COLO829 (cell line): ENCODE measurements around the gene DYNLT3.

Experiments used
- DNase-seq: peaks from one replicate; pipeline ENCODE4 v3.0.0; 2012; ENCODE audit warnings: low spot score

The DYNLT3 gene

DNA sequence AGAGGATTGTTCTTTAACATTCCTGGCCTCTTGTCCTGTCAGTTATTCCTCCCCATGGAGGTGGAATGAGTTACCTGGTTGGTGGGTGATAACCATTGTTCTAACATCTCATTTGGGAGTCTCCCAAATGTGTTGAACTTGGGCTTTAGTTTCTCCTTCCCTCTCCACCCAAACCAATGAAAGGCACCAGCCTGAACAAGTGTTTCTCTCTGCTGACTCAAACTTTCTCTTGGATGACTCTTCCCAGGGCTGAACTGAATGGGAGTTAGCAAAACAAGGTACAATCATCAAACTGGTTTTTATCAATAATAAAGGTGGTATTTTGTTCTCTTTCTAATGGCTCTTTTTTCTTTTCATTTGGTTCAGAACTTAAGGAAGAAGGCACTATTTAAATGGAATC lies 2.7 kb downstream of the DYNLT3 start:
- DNase-seq, result no peak

DNA sequence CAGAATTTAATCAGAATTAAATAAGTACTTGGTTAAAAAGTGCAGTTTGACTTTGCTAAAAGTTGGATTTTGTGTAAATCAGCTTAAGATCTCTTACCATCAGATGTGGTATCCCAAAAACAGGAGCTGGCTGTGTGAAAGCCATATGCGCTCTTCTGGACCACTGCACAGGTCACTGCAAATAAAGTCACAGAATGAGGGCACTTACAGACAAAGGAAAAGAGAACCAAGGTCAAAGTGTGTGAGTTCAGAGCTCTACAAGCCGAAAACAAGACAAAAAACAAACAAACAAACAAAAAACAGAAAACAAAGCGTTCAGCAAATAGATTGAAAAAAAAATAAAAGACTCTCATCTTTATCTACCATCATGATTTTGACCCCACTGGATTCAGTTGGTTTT lies 6.4 kb downstream of the DYNLT3 start:
- no peak for DNase-seq

DNA sequence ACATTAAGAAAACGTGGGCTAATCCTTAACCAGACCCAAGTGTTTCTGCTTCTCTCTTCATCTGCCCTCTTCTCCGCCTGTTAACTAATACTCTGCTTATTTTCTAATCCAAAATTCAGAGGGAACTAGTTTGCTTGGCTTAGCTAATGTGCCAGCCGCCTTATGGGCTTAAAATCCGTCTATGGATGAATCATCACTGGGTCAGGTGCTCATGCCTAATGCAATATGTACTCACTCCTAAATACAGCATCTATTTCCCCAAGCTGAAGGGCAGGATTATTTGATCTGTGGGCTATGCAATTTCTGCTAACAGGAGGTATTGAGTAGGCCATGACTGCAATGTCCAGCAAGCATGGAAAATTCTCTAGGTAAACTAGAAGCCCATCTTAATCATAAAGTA lies 12.4 kb downstream of the DYNLT3 start:
- peak; percentile 9 for DNase-seq

DNA sequence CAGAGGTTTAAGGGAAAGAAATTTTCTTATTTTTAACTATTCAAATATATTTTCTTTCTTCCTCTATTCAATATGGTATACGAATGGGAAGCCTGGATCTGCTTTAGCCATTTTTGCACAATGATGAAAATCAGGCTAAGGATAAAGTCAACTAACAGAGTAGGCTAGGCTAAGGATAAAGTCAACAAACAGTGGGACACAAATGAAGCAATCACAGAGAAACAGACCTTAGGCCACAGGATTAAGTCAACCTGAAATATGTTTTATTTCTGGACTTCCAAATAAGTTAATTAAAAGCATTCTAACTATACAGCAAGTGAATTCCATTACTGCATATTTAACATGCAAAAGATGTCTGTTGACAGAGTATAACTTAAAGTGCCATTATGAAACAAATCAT lies 17.0 kb downstream of the DYNLT3 start:
- DNase-seq, result no peak

DNA sequence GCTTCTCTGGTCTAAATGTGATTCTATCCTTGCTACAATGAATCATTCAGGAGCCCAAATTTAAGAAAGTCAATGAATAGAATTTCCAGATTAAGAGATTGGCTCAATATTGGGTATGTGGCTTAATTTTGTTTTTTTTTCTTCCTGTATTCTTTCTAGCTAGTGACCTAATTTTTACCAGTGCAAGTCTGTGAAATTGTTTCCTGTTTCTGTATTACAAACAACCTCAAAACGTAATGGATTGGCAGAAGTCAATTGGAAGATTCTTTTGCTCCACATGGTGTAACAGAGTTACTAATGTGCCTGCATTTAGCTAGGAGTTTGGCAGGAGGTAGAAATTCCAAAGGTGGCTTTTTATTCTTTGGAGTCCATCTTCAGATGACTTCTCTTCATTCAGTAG lies 17.6 kb downstream of the DYNLT3 start:
- no peak for DNase-seq

DNA sequence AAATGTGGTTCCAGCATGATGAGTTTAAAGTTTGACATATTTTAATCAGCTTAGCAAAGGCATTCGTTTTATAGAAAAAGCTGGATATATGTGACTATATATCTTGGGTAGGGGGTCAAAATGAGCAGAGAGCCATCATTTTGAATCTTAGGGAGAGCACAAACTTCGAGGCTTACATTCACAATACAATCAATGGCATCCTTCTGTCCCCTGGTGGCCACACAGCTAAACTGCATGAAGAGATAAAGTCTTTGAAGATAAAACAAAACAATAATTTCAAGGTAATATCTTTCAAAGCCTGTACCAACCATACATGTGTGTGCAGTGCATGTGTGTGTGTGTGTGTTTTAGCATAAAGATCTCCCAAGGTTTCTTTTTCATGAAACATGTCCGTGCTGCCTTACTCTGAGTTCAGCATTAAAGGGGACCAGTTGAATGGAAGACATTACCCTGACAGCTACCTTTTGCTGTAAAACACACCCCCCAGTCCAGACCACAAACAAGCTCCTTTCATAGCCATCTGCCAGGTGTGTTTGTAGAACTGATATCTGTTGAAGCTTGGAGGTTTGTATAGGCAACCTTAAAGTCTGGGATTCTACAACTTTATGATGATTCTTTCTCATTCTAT lies 22.0 kb downstream of the DYNLT3 start:
- DNase-seq, result peak; percentile 33

DNA sequence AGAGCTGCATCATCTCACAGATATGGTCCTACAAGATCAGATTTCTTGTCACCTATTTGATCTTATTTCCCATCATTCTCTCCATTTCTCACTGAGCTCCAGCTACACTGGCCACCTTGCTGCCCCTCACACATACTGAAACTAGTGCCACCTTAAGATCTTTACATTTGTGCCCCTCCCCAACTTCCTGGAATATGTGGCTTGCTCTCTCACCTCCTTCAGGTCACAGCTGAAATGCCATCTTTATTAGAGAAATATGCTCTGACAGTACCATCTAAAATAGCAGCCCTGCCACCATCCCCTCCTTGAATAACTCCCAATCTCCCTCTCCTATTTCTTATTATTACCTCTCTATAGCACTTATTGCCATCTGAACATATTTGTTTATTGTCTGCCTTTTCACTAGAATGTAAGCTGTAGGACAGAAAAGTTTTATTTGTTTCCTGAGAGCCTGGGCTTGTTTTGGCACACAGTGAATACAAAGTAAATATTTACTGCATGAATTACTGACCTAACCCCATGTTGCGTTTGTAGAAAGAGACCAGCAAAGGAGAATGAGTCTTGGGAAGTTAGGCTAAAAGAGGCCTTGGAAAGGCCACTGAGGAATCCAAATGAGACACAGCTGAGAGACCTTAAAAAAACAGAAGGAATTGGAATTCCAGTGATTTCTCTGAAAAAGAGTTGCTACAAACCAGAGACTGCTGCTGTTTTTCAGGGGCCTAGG lies 22.7 kb downstream of the DYNLT3 start:
- no peak for DNase-seq

DNA sequence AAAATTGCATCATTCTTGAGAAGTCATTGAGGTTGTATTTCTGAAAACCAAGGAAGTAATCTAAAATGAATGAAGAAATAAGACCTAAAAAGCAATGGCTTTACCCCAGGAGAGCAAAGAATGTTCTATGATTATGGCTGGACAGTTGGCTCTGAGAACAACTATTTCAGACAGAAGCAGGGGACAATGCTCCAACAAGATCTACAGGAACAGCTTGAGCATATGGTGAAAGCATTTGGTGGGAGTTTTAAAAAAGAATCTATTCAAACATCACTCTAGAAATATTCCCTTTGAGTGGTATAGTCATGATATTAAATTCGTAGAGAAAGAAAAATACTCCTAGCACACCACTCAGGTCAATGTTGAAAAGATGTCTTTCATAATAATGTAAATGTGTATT lies 26.7 kb downstream of the DYNLT3 start:
- no peak for DNase-seq

DNA sequence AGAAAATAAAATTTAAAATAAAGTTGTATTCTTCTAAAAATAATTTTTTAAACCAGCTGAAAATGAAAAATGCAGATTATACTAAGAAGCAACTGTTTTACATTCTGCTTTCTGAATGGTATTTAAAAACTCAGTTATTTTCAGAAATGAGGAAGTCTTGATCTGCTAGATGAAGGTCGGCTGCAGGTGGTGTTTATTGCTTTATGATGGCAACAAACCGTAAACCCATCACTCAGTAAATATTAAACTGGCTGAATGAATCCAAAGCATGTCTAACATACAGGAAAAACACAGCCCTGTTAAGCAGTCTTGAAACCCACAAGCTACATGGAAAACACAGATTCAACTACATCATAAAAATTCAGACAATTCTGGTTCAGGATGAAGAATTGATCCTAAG lies 29.3 kb downstream of the DYNLT3 start:
- no peak for DNase-seq

DNA sequence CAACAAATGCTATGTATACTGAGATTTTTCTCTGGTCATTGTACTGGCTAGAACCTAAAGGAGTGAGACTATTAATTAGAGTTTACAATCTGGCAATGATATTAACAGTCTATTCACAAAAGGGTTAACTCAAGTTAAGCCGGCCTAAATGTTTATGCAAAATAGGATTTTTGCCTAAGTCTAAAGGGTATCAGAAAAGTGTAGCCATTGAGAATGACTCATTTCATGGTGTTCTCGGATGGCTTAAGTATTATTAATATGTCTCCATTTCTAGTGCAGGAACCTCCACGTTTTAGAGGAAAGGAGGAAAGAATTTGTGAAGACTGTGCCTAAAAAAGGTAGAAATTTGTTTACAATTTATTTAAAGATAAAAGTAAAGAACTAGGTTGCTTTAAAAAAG lies 29.8 kb downstream of the DYNLT3 start:
- no peak for DNase-seq

DNA sequence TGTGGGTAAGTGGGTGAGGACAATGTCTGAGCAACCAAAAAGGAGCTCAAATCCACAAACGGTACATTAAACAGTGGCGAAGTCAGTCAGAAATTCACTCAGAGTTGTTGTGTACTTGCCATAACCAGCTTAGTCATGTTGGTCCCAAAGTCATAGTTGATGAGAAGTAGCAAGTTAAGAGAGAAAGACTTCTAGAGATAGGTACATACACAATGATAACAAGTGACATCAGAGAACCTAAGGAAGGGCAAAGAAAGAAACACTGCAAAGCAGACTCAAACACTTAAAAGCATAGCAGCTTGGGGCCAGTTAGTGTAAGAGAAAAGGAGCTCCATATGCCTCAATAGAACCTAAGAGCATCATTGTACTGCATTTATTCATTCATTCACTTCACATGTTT lies 30.2 kb downstream of the DYNLT3 start:
- DNase-seq, result no peak

DNA sequence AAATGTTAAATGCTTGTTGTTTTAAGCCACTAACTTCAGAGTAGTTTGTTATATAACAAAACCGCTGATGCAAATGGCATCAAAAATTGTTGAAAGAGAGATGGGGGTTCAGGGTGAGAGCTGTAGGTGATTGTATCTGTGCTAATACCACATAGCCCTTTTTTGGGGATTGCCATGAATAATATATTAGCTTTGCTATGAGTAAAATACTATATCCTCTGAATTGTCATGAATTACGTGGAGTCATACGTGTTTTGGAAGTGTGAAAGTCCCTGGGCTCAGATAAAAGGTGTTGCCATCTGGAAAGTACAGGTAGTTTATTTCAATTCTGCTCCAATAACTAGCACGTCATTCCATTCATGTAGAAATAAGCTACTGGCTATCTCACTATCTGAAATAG lies 30.6 kb downstream of the DYNLT3 start:
- no peak for DNase-seq

DNA sequence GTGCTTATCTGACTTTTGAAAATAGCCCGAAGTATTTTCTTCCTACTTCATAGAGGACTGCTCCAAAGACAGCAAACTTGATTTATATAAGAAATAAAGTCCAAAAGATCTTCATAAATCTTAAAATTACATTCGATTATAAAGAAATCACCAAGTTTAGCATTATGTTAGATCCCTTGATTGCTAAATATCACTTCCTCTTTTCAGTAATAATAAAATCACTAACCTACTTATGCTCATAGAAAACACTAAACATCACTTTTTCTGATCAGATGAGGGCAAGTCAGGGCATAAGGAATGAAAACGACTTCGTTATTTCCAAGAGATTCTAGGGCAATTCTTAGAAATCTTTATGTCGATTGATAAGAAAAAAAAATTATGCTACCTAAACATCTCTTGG lies 32.0 kb downstream of the DYNLT3 start:
- no peak for DNase-seq

DNA sequence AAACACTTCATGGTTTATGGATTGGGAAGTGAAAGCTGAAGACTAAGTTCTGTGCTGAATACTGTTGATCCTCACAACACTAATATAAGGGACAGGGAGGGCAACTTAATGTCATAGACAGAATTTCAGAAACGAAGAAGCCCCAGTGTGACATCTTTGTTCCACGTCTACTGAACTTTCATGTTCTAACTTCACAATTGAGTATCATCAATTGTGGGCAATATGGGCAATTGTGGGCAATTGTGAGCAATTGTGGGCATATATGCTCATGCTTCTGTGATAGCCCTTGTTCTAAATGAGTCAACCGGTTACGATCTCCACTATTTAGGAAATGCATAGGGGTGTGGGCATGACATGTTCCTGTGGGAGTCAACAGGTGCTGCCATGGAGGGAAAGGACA lies 33.8 kb downstream of the DYNLT3 start:
- no peak for DNase-seq

DNA sequence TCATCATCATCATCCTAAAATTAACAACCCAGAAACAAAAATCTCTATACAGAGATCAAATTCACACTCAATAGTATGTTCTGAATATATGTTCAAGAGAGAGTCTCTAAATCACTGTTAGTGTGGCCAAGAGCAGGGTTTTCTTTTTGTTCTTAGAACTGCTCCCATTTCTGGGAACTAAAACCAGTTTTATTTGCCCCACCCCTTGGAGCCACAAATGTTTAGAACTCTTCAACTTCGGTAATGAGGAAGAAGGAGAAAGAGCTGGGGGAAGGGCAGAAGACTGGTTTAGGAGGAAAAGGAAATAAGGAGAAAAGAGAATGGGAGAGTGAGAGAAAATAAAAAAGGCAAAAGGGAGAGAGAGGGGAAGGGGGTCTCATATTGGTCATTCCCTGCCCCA lies 35.3 kb downstream of the DYNLT3 start:
- DNase-seq, result no peak

DNA sequence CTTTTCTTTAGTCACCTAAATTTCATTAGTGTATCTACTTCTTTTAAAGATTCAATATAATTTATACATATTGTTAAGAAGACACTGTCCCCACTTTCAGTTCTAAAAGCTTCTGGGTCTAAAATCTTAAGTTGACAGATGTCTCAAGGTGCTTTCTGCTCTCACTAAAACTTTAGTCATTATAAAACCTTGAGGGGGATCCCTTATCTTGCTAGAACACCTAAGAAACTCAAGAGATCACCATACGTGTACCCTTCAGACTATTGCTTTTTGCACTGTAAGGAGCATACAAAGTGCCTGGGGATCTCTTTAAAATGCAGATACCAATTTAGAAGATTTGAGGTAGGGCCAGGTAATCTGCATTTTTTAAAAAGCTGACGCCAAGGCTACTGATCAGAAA lies 37.4 kb downstream of the DYNLT3 start:
- no peak for DNase-seq

DNA sequence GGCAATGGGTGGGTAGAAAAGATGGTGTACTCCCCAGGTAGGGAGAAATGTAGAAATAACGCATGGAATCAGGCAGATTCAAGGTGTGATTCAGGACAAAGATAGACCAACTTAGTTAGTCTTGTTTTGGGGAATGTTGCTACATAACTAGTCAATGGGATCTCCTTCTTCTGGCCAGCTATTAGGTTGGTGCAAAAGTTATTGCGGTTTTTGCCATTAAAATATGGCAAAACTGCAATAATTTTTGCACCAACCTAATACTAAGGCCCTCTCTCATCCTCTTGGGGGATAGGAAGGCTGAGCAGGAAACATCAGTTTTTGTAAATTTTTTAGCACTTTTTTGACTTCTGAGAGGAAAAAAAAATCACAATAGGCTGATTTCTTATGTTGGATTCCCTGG lies 44.3 kb downstream of the DYNLT3 start:
- DNase-seq, result no peak

DNA sequence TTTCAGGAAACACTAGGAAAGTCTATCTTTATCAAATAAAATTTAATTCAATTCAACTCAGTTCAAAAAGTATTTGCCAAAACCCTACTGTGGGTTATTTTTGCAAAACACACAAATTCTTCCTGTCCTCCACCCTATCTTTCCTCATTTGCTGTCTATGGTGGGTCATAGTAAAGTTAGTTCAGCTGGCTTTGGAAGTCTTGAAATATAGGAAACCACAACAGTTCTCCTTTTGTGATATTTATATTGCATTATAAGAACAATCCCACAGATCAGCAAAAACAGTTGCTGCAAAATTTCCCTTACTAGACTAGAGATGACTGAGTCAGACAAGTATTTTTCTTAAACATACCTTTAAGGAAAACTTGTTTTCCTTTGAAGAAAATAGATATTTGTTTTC lies 45.3 kb downstream of the DYNLT3 start:
- DNase-seq, result no peak

DNA sequence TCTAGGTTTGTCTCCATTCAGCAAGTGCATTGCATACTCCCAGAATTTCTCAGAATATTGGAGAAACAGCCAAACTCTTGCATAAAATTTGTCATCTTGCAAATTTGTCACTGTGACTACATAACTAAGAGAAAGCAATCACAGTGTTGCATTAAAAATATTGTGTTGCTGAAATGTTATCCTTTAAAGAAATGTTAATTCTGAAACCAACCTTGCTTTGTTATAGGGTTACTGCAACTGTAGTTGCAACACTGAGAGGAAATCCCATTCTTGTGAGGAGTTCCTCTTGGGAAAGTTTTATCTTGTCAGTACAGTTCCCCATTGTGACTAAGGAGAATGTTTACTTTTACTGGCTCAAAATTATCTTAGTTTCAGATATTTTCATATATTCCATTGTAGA lies 46.7 kb downstream of the DYNLT3 start:
- no peak for DNase-seq

DNA sequence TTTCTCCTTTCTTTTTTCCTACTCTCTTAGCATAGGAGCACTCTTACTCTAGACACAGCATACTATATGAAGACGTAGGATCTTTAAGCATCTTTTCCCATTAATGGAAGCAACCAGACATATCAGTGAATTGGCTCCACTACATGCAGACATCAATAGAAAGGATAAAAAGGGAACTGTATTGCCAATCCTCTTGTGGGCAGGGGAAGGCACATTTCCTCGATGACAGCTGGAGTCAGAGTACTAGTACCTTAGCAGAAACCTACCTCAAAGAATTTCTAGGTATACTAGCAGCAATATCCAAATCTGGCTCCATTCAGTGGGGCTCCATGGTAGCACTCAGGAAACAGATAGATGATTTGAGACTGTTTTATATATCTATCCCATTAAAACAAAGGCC lies 47.4 kb downstream of the DYNLT3 start:
- no peak for DNase-seq

DNA sequence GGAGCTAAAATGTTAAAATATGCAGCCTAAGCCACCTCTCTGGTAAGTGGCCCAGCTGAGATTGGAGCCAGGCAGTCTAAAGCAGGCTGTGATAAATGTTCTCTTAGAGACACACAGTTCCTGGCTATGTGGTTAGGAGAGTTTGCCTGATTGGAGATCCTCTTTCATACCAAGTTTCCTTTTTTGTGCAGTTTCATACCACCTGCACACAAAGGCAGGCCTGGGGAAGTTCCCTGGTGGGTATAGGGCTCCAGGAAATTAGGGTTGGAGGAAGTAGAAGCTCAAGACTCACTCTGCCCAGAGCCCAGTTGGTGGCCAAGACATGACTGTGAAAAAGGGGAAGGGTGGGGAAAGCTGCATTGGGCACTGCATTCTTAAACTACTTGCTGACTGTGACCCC lies 50.6 kb downstream of the DYNLT3 start:
- DNase-seq, result no peak

DNA sequence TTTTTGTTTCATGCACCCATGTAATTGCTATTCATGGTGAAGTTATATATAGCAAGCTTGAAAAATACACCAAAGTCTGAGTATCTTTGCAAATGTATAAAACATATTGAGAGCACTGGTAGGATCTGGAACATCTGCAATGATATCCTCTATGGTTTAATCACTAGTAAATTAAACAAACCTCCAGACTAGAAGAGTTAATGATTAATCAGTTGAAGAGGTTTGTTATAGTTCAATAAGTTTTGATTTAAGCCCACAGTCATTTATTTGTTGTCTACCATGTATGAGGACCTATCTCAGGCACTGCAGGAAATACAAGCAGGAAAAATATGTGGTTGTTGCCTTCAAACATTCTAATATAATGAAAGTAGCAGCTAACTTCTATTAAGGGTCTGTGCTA lies 51.1 kb downstream of the DYNLT3 start:
- no peak for DNase-seq
